Fibroblast of lung (primary cell): ENCODE results near the gene ABAT.

Experiments
- CTCF ChIP-seq, 2 donors: IDR thresholded peaks in 1 of 2; conservative IDR thresholded peaks in 1 of 2; 1 replicate in 1 of 2; 2 replicates in 1 of 2; pipeline ENCODE4 v1.5.1; 2011 to 2012; ENCODE audit warnings: low read length in 2 of 2, control low read depth in 1 of 2, inconsistent platforms in 1 of 2, low read depth in 1 of 2, mild to moderate bottlenecking in 1 of 2
- EZH2 ChIP-seq: IDR thresholded peaks from 2 replicates; pipeline ENCODE4 v1.5.1; 2012; ENCODE audit warnings: low read length, control low read depth, mild to moderate bottlenecking; ENCODE audit errors: missing control alignments

- TF ChIP-seq CTCF (conservative IDR thresholded peaks at IDR 0.05 in 1 of 2, IDR thresholded peaks at IDR 0.05 in 1 of 2; ENCODE audit: low read depth in 1 of 2, low read length in 2 of 2) (no peak), EZH2 (no peak)
These were observed 43.5 kb downstream of the ABAT start for GRCh38 chr16:8717892-8718415.
